SU-DHL-6 (cell line): ENCODE data around the gene HRC.

Experiments
- EZH2phosphoT487 ChIP-seq: fragments of 200-600 bp; sonication (generic), shearing (Covaris generic); conservative IDR thresholded peaks from 2 replicates; pipeline ENCODE4 v1.6.1; 2018; ENCODE audit warnings: mild to moderate bottlenecking, antibody characterized with exemption, low read length, moderate library complexity, mixed read lengths
- TF ChIP-seq, protein P1 (sequence below): fragments of 200-600 bp; sonication (generic); IDR thresholded peaks from one replicate; pipeline ENCODE4 v1.5.1; 2017; ENCODE audit warnings: antibody characterized with exemption, mild to moderate bottlenecking, low read length, moderate library complexity; ENCODE audit not compliant: insufficient read depth, poor library complexity, severe bottlenecking

DNA sequence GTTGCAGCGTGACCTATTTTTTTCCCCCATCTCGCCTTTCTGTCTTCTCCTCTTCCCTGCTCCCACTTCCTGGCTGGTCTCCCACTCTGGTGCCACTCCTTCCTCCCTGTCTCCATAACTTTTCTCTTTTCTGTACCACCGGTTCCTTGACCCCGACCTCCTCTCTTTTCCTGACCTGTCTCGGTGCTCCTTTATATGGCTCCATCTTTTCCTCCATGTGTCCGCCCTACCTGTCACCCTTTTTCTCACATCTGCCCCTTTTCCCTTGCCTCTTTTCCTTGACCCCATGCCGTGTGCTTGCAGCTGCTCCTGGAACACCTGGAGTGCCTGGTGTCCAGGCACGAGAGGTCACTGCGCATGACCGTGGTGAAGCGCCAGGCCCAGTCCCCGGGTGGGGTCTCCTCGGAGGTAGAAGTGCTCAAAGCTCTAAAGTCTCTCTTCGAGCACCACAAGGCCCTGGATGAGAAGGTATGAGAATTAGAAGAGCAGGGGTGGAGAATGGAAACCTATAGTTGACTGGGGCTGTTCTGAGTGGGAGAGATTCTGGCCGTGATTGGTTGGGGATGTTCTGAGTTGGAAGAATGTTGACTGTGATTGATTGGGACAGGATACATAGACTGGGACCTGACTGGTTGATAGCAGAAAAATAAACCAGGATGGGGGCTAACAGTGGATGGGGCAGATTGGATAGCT, 26.5 kb downstream of the HRC start:
- TF ChIP-seq, protein P1, sequence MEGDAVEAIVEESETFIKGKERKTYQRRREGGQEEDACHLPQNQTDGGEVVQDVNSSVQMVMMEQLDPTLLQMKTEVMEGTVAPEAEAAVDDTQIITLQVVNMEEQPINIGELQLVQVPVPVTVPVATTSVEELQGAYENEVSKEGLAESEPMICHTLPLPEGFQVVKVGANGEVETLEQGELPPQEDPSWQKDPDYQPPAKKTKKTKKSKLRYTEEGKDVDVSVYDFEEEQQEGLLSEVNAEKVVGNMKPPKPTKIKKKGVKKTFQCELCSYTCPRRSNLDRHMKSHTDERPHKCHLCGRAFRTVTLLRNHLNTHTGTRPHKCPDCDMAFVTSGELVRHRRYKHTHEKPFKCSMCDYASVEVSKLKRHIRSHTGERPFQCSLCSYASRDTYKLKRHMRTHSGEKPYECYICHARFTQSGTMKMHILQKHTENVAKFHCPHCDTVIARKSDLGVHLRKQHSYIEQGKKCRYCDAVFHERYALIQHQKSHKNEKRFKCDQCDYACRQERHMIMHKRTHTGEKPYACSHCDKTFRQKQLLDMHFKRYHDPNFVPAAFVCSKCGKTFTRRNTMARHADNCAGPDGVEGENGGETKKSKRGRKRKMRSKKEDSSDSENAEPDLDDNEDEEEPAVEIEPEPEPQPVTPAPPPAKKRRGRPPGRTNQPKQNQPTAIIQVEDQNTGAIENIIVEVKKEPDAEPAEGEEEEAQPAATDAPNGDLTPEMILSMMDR = no peak
- TF ChIP-seq EZH2phosphoT487 = no peak
